Smooth muscle cell of the brain vasculature (primary cell): ENCODE results near the gene UBE2H.
"Not testable (repeated sequence)": the region's sequence is repeated elsewhere in the genome, so short reads cannot be mapped to it uniquely, and the experiment has no call there.

Experiments used
- DNase-seq: peaks from one replicate; pipeline ENCODE4 v3.0.0-alpha.2; 2012; ENCODE audit warnings: low read depth, low spot score

The UBE2H gene

GRCh38 chr7:129908181-129908580 is 44.6 kb downstream of the UBE2H start:
- DNase-seq, result no peak

- DNase-seq, result no peak
Measured at GRCh38 chr7:129907122-129907736, 45.5 kb downstream of the UBE2H start.

GRCh38 chr7:129906700-129907099 is 46.1 kb downstream of the UBE2H start:
- DNase-seq, result no peak

- no peak for DNase-seq
Measured at GRCh38 chr7:129903935-129904334, 48.8 kb downstream of the UBE2H start.

GRCh38 chr7:129902788-129903422 is 49.9 kb downstream of the UBE2H start:
- DNase-seq, result no peak

GRCh38 chr7:129898502-129899160 is 54.1 kb downstream of the UBE2H start:
- no peak for DNase-seq

- no peak for DNase-seq
Measured at GRCh38 chr7:129898007-129898406, 54.8 kb downstream of the UBE2H start.

GRCh38 chr7:129896568-129897382 is 56.0 kb downstream of the UBE2H start:
- no peak for DNase-seq

- not testable (repeated sequence) for DNase-seq
Measured at GRCh38 chr7:129894184-129894583, 58.6 kb downstream of the UBE2H start.

- DNase-seq, result no peak
Measured at GRCh38 chr7:129890090-129890489, 62.7 kb downstream of the UBE2H start.

GRCh38 chr7:129889133-129889844 is 63.5 kb downstream of the UBE2H start:
- DNase-seq, result no peak

GRCh38 chr7:129887865-129888264 is 64.9 kb downstream of the UBE2H start:
- no peak for DNase-seq

GRCh38 chr7:129886818-129887186 is 66.0 kb downstream of the UBE2H start:
- DNase-seq, result no peak

GRCh38 chr7:129886167-129886817 is 66.5 kb downstream of the UBE2H start:
- DNase-seq, result no peak

- no peak for DNase-seq
Measured at GRCh38 chr7:129884495-129884894, 68.3 kb downstream of the UBE2H start.

- DNase-seq, result no peak
Measured at GRCh38 chr7:129883151-129883550, 69.6 kb downstream of the UBE2H start.

- no peak for DNase-seq
Measured at GRCh38 chr7:129882531-129882930, 70.2 kb downstream of the UBE2H start.

GRCh38 chr7:129877146-129877792 is 75.5 kb downstream of the UBE2H start:
- no peak for DNase-seq

- DNase-seq, result no peak
Measured at GRCh38 chr7:129875745-129876411, 76.9 kb downstream of the UBE2H start.

GRCh38 chr7:129875160-129875559 is 77.6 kb downstream of the UBE2H start:
- no peak for DNase-seq
